Panc1 (cell line): Measurements from ENCODE around the gene PLCB1. TPM values are rescaled to one million over a fixed set of nuclear protein-coding genes. Genes with fewer than 3 reads are reported as not detected.

Experiments used
- ATAC-seq: fragments of 200-7000 bp; cut with Tn5 transposase; 2 replicates; pipeline ENCODE4 v1.9.1; 2020; ENCODE audit warnings: mild to moderate bottlenecking, moderate library complexity
- BruUV-seq: library from RNA; stranded (reverse); fragments of 400-500 nt; replicated peaks from 2 replicates; lab custom pipeline; 2021; lab: Mats Ljungman, UMichigan
- CTCF ChIA-PET: fragments of 300-600 bp; sonication (Branson Sonifier 250); formaldehyde crosslinking; loops from one replicate; lab custom pipeline; 2022; ENCODE audit warnings: antibody characterized with exemption; lab: Charles Lee
- POLR2A ChIA-PET: fragments of 300-600 bp; sonication (Branson Sonifier 250); formaldehyde crosslinking; loops from one replicate; lab custom pipeline; 2022; ENCODE audit warnings: antibody characterized with exemption; lab: Charles Lee
- DNase-seq: peaks from one replicate; pipeline ENCODE4 v3.0.0-alpha.2; 2010; ENCODE audit warnings: low read depth, low spot score
- H3K27ac ChIP-seq: 2 replicates; pipeline ENCODE4 v1.5.1; 2011; ENCODE audit warnings: mild to moderate bottlenecking, low read length, inconsistent platforms
- H3K27me3 ChIP-seq: fragments of 200-500 bp; sonication (Bioruptor generic); 2 replicates; pipeline ENCODE4 v1.6.0; 2014; ENCODE audit warnings: low read length, inconsistent platforms; ENCODE audit not compliant: control insufficient read depth, insufficient read depth
- H3K36me3 ChIP-seq: fragments of 200-500 bp; sonication (Bioruptor generic); 2 replicates; pipeline ENCODE4 v1.5.1; 2014; ENCODE audit warnings: inconsistent platforms, mild to moderate bottlenecking, low read length, moderate library complexity; ENCODE audit not compliant: control insufficient read depth, insufficient read depth
- H3K4me1 ChIP-seq: 2 replicates; pipeline ENCODE4 v1.5.1; 2011; ENCODE audit warnings: inconsistent platforms, mild to moderate bottlenecking, low read length, moderate library complexity; ENCODE audit not compliant: control insufficient read depth, insufficient read depth
- H3K4me3 ChIP-seq, 2 experiments: 2 replicates each; pipeline ENCODE4 v1.5.1; 2011 to 2012; ENCODE audit warnings: low read depth in 2 of 2, low read length in 2 of 2, mild to moderate bottlenecking in 2 of 2, inconsistent platforms in 1 of 2, moderate library complexity in 1 of 2
- H3K9me3 ChIP-seq: fragments of 200-500 bp; sonication (Bioruptor generic); 2 replicates; pipeline ENCODE4 v1.5.1; 2014; ENCODE audit warnings: low read depth, mild to moderate bottlenecking, inconsistent platforms, low read length, moderate library complexity; ENCODE audit not compliant: control insufficient read depth, insufficient read depth
- POLR2AphosphoS5 ChIP-seq: IDR thresholded peaks from 2 replicates; pipeline ENCODE4 v1.6.1; 2012; ENCODE audit warnings: mild to moderate bottlenecking, low read depth, low read length, moderate library complexity
- SIN3A ChIP-seq: IDR thresholded peaks from 2 replicates; pipeline ENCODE4 v1.6.1; 2012; ENCODE audit warnings: low read depth, mild to moderate bottlenecking, low read length, moderate library complexity, borderline replicate concordance; ENCODE audit not compliant: insufficient read depth
- TCF7L2 ChIP-seq: IDR thresholded peaks from 2 replicates; pipeline ENCODE4 v1.6.1; 2011; ENCODE audit warnings: mild to moderate bottlenecking, low read depth, low read length, inconsistent platforms
- in situ Hi-C: cut with HindIII; loops from 2 replicates; pipeline ENCODE4 v1.10.0; 2016; ENCODE audit warnings: low sequenced_read_pairs, low pct_unique_long_range_greater_than_20kb
- intact Hi-C: fragments of 100-400 bp; cut with micrococcal nuclease; formaldehyde crosslinking; loops from one replicate; pipeline ENCODE4 v1.10.0; 2022; ENCODE audit not compliant: unreplicated experiment
- total RNA-seq: library from RNA; stranded (reverse); gene quantifications from one replicate; pipeline ENCODE4 v1.2.1, GENCODE V29; 2021; ENCODE audit not compliant: unreplicated experiment
- TF ChIP-seq, protein P1 (sequence below), 2 experiments: IDR thresholded peaks; 2 replicates each; pipeline ENCODE4 v1.6.1; 2011 to 2012; ENCODE audit warnings: low read depth in 2 of 2, control low read depth in 1 of 2, low read length in 1 of 2, mild to moderate bottlenecking in 1 of 2, moderate library complexity in 1 of 2; ENCODE audit not compliant: insufficient read depth in 1 of 2
- TF ChIP-seq, protein P2 (sequence below): fragments of 450-650 bp; IDR thresholded peaks from 2 replicates; pipeline ENCODE4 v1.5.1; 2017; ENCODE audit warnings: mild to moderate bottlenecking

PLCB1 gene
- total RNA-seq, 1 experiment from 2014 or later: 0.59 TPM

DNA sequence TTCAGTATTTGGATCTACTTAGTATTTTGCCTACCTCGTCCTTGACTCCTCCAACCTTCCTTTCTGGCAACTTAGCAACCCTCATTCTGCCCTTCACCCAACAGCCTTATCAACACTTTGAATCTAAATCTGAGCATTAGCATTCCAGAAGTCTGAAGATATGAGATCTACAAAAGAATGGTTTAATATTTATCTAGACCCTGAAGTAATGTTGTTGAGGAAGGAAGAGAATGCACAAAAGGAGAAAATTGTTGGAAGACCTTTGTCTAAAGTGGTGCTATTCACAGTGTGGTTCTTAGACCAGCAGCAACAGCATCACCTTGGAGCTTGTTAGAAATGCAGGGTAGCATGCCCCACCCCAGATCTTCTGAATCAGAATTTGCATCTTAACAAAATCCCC is 738.6 kb downstream of the PLCB1 start:
- ChIA-PET POLR2A (no interaction called here), CTCF (no interaction called here)
- no peak for ATAC-seq
- no peak overlapping the region for H3K27ac ChIP-seq
- BruUV-seq: no TSS peak
- H3K36me3 ChIP-seq: no peaks in the 10 kb centered on the region
- no peaks in the 10 kb centered on the region for H3K4me1 ChIP-seq
- H3K27me3 ChIP-seq: no peaks in the 10 kb centered on the region
- TF ChIP-seq, protein P1, sequence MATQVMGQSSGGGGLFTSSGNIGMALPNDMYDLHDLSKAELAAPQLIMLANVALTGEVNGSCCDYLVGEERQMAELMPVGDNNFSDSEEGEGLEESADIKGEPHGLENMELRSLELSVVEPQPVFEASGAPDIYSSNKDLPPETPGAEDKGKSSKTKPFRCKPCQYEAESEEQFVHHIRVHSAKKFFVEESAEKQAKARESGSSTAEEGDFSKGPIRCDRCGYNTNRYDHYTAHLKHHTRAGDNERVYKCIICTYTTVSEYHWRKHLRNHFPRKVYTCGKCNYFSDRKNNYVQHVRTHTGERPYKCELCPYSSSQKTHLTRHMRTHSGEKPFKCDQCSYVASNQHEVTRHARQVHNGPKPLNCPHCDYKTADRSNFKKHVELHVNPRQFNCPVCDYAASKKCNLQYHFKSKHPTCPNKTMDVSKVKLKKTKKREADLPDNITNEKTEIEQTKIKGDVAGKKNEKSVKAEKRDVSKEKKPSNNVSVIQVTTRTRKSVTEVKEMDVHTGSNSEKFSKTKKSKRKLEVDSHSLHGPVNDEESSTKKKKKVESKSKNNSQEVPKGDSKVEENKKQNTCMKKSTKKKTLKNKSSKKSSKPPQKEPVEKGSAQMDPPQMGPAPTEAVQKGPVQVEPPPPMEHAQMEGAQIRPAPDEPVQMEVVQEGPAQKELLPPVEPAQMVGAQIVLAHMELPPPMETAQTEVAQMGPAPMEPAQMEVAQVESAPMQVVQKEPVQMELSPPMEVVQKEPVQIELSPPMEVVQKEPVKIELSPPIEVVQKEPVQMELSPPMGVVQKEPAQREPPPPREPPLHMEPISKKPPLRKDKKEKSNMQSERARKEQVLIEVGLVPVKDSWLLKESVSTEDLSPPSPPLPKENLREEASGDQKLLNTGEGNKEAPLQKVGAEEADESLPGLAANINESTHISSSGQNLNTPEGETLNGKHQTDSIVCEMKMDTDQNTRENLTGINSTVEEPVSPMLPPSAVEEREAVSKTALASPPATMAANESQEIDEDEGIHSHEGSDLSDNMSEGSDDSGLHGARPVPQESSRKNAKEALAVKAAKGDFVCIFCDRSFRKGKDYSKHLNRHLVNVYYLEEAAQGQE (IDR thresholded peaks at IDR 0.05; ENCODE audit: insufficient read depth in 1 of 2, low read depth in 2 of 2, low read length in 1 of 2): no peak
- TF ChIP-seq, protein P2, sequence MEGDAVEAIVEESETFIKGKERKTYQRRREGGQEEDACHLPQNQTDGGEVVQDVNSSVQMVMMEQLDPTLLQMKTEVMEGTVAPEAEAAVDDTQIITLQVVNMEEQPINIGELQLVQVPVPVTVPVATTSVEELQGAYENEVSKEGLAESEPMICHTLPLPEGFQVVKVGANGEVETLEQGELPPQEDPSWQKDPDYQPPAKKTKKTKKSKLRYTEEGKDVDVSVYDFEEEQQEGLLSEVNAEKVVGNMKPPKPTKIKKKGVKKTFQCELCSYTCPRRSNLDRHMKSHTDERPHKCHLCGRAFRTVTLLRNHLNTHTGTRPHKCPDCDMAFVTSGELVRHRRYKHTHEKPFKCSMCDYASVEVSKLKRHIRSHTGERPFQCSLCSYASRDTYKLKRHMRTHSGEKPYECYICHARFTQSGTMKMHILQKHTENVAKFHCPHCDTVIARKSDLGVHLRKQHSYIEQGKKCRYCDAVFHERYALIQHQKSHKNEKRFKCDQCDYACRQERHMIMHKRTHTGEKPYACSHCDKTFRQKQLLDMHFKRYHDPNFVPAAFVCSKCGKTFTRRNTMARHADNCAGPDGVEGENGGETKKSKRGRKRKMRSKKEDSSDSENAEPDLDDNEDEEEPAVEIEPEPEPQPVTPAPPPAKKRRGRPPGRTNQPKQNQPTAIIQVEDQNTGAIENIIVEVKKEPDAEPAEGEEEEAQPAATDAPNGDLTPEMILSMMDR: no peak
- TF ChIP-seq SIN3A (no peak), TCF7L2 (no peak), POLR2AphosphoS5 (no peak)
- intact Hi-C loops (no loop called here), in situ Hi-C loops (no loop called here)
- H3K9me3 ChIP-seq: no peaks in the 10 kb centered on the region
- no peak overlapping the region for H3K4me3 ChIP-seq
- DNase-seq: no peak

DNA sequence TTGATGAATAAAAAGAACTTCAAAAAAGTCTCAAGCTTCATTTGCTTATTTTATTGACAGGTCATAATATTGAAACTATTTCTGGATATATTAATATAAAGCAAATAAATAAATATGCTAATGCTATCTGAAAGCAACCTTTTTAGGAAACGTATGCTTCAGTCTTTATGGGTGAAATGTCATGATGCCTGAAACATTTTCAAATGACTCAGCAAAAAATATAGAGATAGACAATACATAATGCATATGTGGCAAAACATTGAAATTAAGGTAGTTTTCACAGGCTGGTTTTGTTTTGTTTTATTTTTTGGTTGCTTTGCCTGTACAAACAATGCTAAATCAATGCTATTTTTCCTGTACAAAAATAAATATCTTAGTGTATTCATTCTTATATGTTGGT is 742.4 kb downstream of the PLCB1 start:
- in situ Hi-C loops (no loop called here), intact Hi-C loops (no loop called here)
- Histone ChIP-seq H3K9me3 (no peaks in the 10 kb centered on the region), H3K27ac (no peak overlapping the region), H3K4me3 (no peak overlapping the region), H3K27me3 (no peaks in the 10 kb centered on the region), H3K4me1 (no peaks in the 10 kb centered on the region), H3K36me3 (no peaks in the 10 kb centered on the region)
- POLR2A ChIA-PET: no interaction called here
- DNase-seq: no peak
- TF ChIP-seq, protein P2: no peak
- TF ChIP-seq TCF7L2: no peak
- TF ChIP-seq POLR2AphosphoS5: no peak
- TF ChIP-seq SIN3A: no peak
- TF ChIP-seq, protein P1 (IDR thresholded peaks at IDR 0.05; ENCODE audit: insufficient read depth in 1 of 2, low read depth in 2 of 2, low read length in 1 of 2): no peak
- ATAC-seq: no peak
- CTCF ChIA-PET: no interaction called here
- no TSS peak for BruUV-seq
